Right cardiac atrium (tissue), 5 donors: ENCODE data around the gene MARS1. TPM values are rescaled to one million over a fixed set of nuclear protein-coding genes. Genes with fewer than 3 reads are reported as not detected.
A peak's percentile ranks its signal among the peaks of the same experiment; 100 is the strongest.
"Not testable (repeated sequence)": the region's sequence is repeated elsewhere in the genome, so short reads cannot be mapped to it uniquely, and the experiment has no call there.

ENCODE experiments used
- ATAC-seq, 2 donors: fragments of 200-7000 bp; cut with Tn5 transposase; one replicate each; pipeline versions ENCODE4 v1.8.0 to v1.9.1; 2020; ENCODE audit warnings: moderate library complexity in 2 of 2, mild to moderate bottlenecking in 1 of 2
- DNase-seq, 3 donors: peaks; one replicate each; pipeline ENCODE4 v3.0.0-alpha.2; 2020
- H3K27ac ChIP-seq: one replicate; pipeline ENCODE4 v1.5.1; 2013; ENCODE audit warnings: mild to moderate bottlenecking, low read length, control low read depth, moderate library complexity
- H3K27me3 ChIP-seq: one replicate; pipeline ENCODE4 v1.6.1; 2013; ENCODE audit not compliant: control insufficient read depth, insufficient read depth
- H3K4me1 ChIP-seq: one replicate; pipeline ENCODE4 v1.6.1; 2013; ENCODE audit warnings: low read length; ENCODE audit not compliant: control insufficient read depth, insufficient read depth
- H3K4me3 ChIP-seq: one replicate; pipeline ENCODE4 v1.5.1; 2013; ENCODE audit warnings: low read length, control low read depth
- H3K9me3 ChIP-seq: one replicate; pipeline ENCODE4 v1.6.1; 2013; ENCODE audit warnings: low read length; ENCODE audit not compliant: control insufficient read depth
- WGBS: extraction: QIAGEN DNeasy Blood & Tissue Kit; methylation state at CpG from one replicate; pipeline ENCODE4 v1.1.7; 2013; 5-methylcytosine and 5-hydroxymethylcytosine counted together
- intact Hi-C, 4 donors: fragments of 100-400 bp; cut with DNase I; formaldehyde crosslinking; loops; one replicate each; pipeline versions ENCODE4 v1.11.0 to v1.14.0; 2022 to 2023
- polyA plus RNA-seq: library from polyadenylated mRNA; stranded (reverse); fragments of 200-250 nt; gene quantifications from one replicate; pipeline ENCODE4 v1.2.3, GENCODE V29; 2013
- total RNA-seq, 4 donors: library from RNA; stranded (reverse); fragmentation: NEBNext Ultra II Directional; extraction: Animal tissue kit (Norgen Biotek cat#: 25700); gene quantifications; one replicate each; pipeline ENCODE4 v1.2.1, GENCODE V29; 2021
- donor health status: healthy with polysubstance abuse.
- donor health status: DM: no; HTN: yes; CAD: no.
- donor health status: DM: no; HTN: no; CAD: no.
- donor health status: DM: no; HTN: yes; CAD: no; lungs with severe emphysema.
- donor health status: DM: yes; HTN: yes; CAD: no.

Gene MARS1
- total and polyA plus RNA-seq, 5 donors, result 54.9 to 89.8 (median 70.0) TPM

DNA sequence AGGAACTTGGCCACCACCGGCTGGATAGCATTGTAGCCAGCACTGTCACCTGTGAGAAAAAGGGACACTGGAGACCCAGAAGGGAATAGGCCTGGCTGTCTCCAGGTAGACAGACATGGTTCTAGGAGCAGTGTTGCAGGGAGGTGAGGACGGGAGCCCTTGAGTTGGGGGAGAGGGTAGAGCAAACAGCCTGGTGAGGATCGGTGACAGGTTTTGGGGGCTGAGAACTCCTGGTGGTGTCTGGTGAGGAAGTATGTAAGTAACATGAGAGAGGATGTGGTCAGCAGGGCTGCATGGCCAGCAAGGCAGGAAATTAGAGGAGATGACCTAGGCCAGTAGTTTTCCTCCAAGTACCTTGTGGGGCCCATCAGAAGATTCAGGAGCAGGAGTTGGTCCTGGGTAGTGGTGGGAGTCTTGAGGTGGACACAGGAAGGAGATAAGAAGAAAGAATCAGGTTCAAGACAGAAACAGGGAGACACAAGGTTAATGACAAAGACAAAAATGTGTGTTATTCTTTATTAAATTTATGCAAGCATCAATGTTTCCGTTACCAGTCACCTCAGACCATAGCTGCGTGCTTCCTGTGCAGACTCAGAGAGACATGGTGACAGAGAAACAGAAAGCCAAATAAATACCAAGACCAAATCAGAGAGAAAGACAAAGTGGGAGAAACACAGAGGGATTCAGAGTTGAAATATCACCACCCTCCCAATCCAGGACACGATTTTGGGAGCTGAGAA is 8.3 kb upstream of the MARS1 start, which contains the start of gene ARHGAP9:
TSS of gene ARHGAP9 (minus strand) at position 491 of the 740 bp plus-strand sequence. CDS start at position 31, 460 bp downstream.
- no peak within 1 kb of the TSS for H3K4me3 ChIP-seq
- no peak for ATAC-seq

DNA sequence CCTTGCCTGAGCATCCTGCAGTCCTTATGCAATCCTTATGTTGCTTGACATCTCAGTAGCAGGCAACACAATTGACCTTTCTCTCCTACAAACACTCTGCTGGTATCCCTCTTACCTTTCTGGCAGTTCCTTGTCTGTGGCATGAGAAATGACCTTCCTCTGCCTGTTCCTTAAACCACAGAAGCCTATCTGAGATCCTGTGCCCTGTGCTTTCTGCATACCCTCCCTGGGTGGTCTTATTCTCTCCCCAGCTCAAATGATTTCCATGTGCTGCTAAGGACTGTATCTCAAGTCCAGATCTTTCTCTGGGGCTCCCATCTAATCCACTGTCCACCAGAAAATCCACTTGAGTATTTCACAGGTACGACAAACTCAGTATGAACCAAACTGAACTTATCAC is 6.2 kb upstream of the MARS1 start:
- 81% methylated on average over 1 of the region's 1 CpG for WGBS
- Histone ChIP-seq H3K4me1 (no peaks in the 10 kb centered on the region), H3K4me3 (no peak overlapping the region), H3K9me3 (no peaks in the 10 kb centered on the region), H3K27ac (no peak overlapping the region), H3K27me3 (no peaks in the 10 kb centered on the region)
- DNase-seq (no peak), ATAC-seq (no peak)
- intact Hi-C loops, result no loop called here

More for the DNA sequence above, 8.3 kb upstream of the MARS1 start, which contains the start of gene ARHGAP9:
- peak in 1 of 3 donors; percentile 38 for DNase-seq
- no peaks in the 10 kb centered on the region for H3K27me3 ChIP-seq
- WGBS, result 64% methylated on average over 6 of the region's 6 CpGs
- intact Hi-C loops, result no loop called here
- peak within 1 kb of the TSS; percentile 48 for H3K27ac ChIP-seq
- H3K9me3 ChIP-seq, result no peaks in the 10 kb centered on the region
- no peaks in the 10 kb centered on the region for H3K4me1 ChIP-seq

DNA sequence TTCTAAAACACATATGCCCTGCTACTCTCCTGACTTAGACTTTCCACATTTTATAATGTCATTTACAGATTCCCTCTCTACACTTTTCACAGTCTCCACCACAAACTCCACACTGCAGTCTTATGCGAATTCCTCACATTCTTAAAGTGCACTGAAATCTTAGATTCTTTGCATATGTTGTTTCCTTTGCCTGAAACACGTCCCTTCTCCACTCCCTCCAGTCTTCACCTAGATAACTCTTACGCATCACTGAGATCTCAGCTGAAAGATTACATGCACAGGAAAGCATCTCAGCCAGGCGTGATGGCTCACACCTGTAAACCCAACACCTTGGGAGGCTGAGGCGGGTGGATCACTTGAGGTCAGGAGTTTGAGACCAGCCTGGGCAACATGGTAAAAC is 4.4 kb upstream of the MARS1 start:
- no peak for ATAC-seq
- Histone ChIP-seq H3K27ac (no peak overlapping the region), H3K9me3 (no peaks in the 10 kb centered on the region), H3K27me3 (no peaks in the 10 kb centered on the region), H3K4me1 (peaks cover 3% of the 10 kb centered on the region), H3K4me3 (no peak overlapping the region)
- intact Hi-C loops, result no loop called here
- no peak for DNase-seq
- WGBS, result 45% methylated on average over 5 of the region's 5 CpGs

DNA sequence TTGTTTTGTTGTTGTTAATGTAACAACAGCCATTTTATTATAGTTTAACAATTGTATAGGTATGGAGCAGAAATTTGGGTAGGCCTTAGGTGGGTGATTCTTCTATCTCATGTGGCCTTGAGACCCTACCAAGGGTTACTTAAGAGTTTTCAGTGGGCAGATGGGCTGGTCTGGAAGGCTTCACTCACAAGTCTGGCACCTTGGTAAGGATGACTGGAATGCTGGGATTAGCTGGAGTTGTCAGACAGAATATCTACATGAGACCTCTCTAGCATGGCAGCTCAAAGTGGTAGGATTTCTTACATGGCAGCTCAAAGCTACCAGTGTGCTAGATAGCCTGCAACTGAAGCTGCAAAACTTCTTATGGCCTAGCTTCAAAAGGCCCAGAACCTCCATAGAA is 2.2 kb upstream of the MARS1 start:
- Histone ChIP-seq H3K9me3 (no peaks in the 10 kb centered on the region), H3K27me3 (no peaks in the 10 kb centered on the region), H3K27ac (no peak overlapping the region), H3K4me1 (peaks cover 5% of the 10 kb centered on the region), H3K4me3 (no peak overlapping the region)
- intact Hi-C loops, result no loop called here
- no peak for DNase-seq
- no peak for ATAC-seq

DNA sequence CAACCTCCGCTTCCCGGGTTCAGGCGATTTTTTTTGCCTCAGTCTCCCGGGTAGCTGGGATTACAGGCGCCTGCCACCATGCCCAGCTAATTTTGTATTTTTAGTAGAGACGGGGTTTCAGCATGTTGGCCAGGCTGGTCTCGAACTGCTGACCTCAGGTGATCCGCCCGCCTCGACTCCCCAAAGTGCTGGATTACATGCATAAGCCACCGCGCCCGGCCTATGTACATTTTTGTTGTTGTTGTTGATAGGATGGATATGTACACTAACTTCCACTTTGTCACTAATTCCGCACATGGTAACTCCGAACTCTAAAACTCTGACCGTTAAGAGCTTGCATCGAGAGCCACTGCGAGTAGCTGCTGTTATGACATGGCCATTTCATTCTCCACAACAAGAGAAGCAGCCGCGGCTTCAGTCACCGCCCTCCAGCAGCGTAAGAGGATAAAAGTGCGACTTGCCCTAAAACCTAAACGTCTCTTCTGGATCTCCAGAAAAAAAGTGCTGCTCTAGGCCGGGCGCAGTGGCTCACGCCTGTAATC is 742 bp upstream of the MARS1 start:
- peak in 1 of 3 donors; percentile 75 for DNase-seq
- Histone ChIP-seq H3K27me3 (no peaks in the 10 kb centered on the region), H3K27ac (no peak overlapping the region), H3K4me3 (peak overlapping the region; percentile 90), H3K9me3 (no peaks in the 10 kb centered on the region), H3K4me1 (peaks cover 5% of the 10 kb centered on the region)
- WGBS, result 93% methylated on average over 27 of the region's 27 CpGs
- peak in 1 of 2 donors; percentile 2 for ATAC-seq
- intact Hi-C loops, result no loop called here

DNA sequence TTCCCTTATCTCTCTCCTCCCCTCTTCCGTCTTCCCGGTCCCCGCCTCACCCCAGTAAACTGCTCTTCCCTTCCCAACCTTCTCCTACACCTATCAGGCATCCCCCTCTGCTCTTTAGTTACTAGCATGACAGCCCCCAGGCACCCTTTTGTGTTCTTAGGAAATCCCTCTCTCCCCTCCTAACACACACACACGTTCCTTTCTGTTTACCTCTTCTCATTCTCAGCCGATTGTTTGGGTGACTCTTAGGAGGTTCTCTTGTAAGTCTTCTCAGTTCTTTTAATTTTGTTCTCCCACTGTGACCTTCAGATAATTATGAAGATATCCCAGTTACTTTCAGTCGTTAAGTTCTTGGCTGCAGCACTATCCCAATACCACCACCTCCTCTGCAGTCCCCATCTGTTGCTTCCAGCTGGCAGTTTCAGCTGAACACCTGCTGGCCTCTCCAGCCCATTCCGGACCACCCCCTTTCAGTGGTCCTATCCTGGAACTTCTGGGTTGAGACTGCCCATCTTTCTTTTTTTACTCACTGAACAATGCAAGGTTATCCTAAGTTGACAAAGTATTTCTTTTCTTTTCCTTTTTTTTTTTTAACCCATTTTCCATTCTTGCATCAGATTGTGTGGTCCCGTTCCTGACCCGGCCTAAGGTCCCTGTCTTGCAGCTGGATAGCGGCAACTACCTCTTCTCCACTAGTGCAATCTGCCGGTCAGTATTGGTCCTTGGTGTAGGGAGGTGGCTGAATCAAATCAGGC is 711 bp downstream of the MARS1 start:
- H3K9me3 ChIP-seq, result no peaks in the 10 kb centered on the region
- intact Hi-C loops, result no loop called here
- DNase-seq (no peak), ATAC-seq (no peak)
- H3K4me3 ChIP-seq, result peak overlapping the region; percentile 90
- 32% methylated on average over 11 of the region's 11 CpGs for WGBS
- no peaks in the 10 kb centered on the region for H3K27me3 ChIP-seq
- H3K27ac ChIP-seq, result no peak overlapping the region
- peaks cover 5% of the 10 kb centered on the region for H3K4me1 ChIP-seq

DNA sequence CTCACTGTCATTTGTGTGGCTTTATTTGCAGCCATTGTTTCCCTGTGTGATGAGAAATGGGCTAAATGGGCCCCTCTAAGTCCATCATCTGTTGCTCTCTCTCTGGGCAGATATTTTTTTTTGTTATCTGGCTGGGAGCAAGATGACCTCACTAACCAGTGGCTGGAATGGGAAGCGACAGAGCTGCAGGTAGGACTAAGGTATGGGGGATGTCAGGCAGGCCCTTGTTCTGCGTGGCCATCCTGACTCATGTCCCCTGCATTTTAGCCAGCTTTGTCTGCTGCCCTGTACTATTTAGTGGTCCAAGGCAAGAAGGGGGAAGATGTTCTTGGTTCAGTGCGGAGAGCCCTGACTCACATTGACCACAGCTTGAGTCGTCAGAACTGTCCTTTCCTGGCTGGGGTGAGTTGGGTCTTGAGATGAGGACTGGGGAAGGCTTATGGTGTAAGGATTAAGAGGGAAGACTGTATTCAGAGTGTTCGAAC is 1.3 kb downstream of the MARS1 start:
- no peak overlapping the region for H3K4me3 ChIP-seq
- no peaks in the 10 kb centered on the region for H3K9me3 ChIP-seq
- DNase-seq (no peak), ATAC-seq (no peak)
- intact Hi-C loops, result no loop called here
- 90% methylated on average over 5 of the region's 5 CpGs for WGBS
- peaks cover 5% of the 10 kb centered on the region for H3K4me1 ChIP-seq
- no peaks in the 10 kb centered on the region for H3K27me3 ChIP-seq
- no peak overlapping the region for H3K27ac ChIP-seq

DNA sequence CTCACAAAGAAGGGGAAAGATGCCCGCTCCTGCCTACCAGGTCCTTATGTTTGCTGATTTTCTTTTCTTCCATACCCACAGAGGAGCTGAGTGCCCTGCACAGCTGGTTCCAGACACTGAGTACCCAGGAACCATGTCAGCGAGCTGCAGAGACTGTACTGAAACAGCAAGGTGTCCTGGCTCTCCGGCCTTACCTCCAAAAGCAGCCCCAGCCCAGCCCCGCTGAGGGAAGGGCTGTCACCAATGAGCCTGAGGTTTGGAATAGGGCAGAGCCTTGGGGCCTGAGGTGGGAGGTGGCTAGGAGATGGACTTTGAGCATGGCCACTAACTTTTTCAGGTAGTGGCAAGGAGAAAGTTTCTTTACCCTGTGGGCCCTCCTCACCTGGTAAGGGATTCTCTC is 2.3 kb downstream of the MARS1 start:
- H3K27ac ChIP-seq, result no peak overlapping the region
- peaks cover 5% of the 10 kb centered on the region for H3K4me1 ChIP-seq
- DNase-seq, result no peak
- no peaks in the 10 kb centered on the region for H3K9me3 ChIP-seq
- no peak overlapping the region for H3K4me3 ChIP-seq
- intact Hi-C loops, result no loop called here
- no peak for ATAC-seq
- H3K27me3 ChIP-seq, result no peaks in the 10 kb centered on the region
- 97% methylated on average over 4 of the region's 4 CpGs for WGBS

DNA sequence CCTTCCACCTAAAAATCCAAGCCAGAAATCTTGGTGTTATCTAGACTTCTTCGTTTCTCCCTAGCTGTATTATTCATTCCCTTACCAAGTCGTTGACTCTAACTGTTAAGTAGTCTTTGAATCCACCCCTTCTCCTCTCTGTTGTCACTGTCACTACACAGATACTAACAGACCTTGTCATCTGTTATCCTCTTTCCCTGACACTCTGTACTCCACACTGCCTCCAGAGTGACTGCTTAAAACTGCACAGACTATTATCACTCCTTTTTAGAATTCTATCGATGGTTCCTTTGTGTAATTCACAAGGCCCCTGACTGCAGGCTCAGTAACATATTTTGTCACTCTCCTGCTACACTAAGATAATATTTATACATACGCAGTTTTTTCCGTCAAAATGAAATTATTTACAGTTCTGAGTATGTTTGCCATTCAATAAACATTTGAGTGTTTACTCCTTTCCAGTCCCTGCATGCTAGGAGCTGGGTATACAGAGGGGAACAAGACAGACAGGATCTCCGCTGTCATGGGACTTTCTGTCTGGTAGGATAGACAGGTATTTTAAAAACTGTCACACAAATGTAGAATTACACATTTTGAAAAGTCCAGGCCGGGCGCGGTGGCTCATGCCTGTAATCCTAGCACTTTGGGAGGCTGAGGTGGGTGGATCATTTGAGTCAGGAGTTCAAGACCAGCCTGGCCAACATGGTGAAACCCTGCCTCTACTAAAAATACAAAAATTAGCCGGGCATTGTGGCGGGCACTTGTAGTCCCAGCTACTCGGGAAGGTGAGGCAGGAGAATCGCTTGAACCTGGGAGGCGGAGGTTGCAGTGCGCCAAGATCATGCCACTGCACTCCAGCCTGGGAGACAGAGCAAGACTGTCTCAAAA is 3.8 kb downstream of the MARS1 start:
- intact Hi-C loops, result no loop called here
- Histone ChIP-seq H3K27me3 (no peaks in the 10 kb centered on the region), H3K27ac (no peak overlapping the region), H3K4me1 (peaks cover 5% of the 10 kb centered on the region), H3K4me3 (no peak overlapping the region), H3K9me3 (no peaks in the 10 kb centered on the region)
- DNase-seq (no peak), ATAC-seq (no peak)
- 91% methylated on average over 15 of the region's 15 CpGs for WGBS

DNA sequence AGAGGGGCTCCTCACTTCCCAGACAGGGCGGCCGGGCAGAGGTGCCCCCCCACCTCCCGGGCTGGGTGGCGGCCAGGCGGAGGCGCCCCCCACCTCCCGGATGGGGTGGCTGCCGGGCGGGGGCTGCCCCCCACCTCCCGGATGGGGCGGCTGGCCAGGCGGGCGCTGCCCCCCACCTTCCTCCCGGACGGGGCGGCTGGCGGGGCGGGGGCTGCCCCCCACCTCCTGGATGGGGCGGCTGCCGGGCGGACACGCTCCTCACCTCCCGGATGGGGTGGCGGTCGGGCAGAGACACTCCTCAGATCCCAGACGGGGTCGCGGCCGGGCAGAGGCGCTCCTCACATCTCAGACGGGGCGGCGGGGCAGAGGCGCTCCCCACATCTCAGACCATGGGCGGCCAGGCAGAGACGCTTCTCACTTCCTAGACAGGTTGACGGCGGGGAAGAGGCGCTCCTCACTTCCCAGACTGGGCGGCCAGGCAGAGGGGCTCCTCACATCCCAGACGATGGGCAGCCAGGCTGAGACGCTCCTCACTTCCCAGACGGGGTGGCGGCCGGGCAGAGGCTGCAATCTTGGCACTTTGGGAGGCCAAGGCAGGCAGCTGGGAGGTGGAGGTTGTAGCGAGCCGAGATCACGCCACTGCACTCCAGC is 7.3 kb downstream of the MARS1 start:
- H3K4me1 ChIP-seq, H3K27me3 ChIP-seq, H3K27ac ChIP-seq, H3K9me3 ChIP-seq, DNase-seq, H3K4me3 ChIP-seq, ATAC-seq, intact Hi-C loops: not testable (repeated sequence)
- 97% methylated on average over 45 of the region's 48 CpGs for WGBS
